IPS DF 6.9 (cell line): ENCODE results near the gene MSRB3.

Experiments used
- DNase-seq: peaks from one replicate; pipeline ENCODE4 v3.0.0-alpha.2; 2013; ENCODE audit warnings: low read depth, low spot score
- H3K27ac ChIP-seq: one replicate; pipeline ENCODE4 v1.5.1; 2013; ENCODE audit warnings: low read length, control low read depth
- H3K27me3 ChIP-seq: 2 replicates; pipeline ENCODE4 v1.6.1; 2013; ENCODE audit warnings: mild to moderate bottlenecking, low read length; ENCODE audit not compliant: control insufficient read depth, insufficient read depth
- H3K36me3 ChIP-seq: 2 replicates; pipeline ENCODE4 v1.6.1; 2013; ENCODE audit warnings: low read length; ENCODE audit not compliant: control insufficient read depth, insufficient read depth
- H3K4me1 ChIP-seq: 2 replicates; pipeline ENCODE4 v1.6.1; 2013; ENCODE audit warnings: low read length; ENCODE audit not compliant: control insufficient read depth, insufficient read depth
- H3K4me3 ChIP-seq: 2 replicates; pipeline ENCODE4 v1.5.1; 2013; ENCODE audit warnings: mild to moderate bottlenecking, low read length
- H3K9me3 ChIP-seq: 2 replicates; pipeline ENCODE4 v1.6.1; 2013; ENCODE audit warnings: low read length, inconsistent platforms; ENCODE audit not compliant: control insufficient read depth, insufficient read depth
- WGBS: extraction: QIAGEN DNeasy Blood & Tissue Kit; methylation state at CpG from one replicate; pipeline ENCODE4 v1.1.7; 2013; ENCODE audit warnings: mixed read lengths, missing lambda C conversion rate; ENCODE audit not compliant: insufficient read length, insufficient coverage; 5-methylcytosine and 5-hydroxymethylcytosine counted together

MSRB3 gene

GRCh38 chr12:65493913-65494245 is 215.4 kb downstream of the MSRB3 start:
- no peaks in the 10 kb centered on the region for H3K36me3 ChIP-seq
- H3K27ac ChIP-seq = no peak overlapping the region
- no CpG with 5 or more reads among the region's 1 CpG for whole genome bisulfite sequencing
- no peaks in the 10 kb centered on the region for H3K9me3 ChIP-seq
- H3K4me3 ChIP-seq = no peak overlapping the region
- DNase-seq = no peak
- H3K27me3 ChIP-seq = no peaks in the 10 kb centered on the region
- 0 out of 2 replicates have a peak, but pooled peaks cover 1% of the 10 kb centered on the region for H3K4me1 ChIP-seq

GRCh38 chr12:65494537-65494936 is 216.1 kb downstream of the MSRB3 start:
- DNase-seq = no peak
- no peaks in the 10 kb centered on the region for H3K36me3 ChIP-seq
- H3K9me3 ChIP-seq = no peaks in the 10 kb centered on the region
- no peak overlapping the region for H3K27ac ChIP-seq
- WGBS = no CpG with 5 or more reads among the region's 2 CpGs
- H3K4me3 ChIP-seq = no peak overlapping the region
- H3K4me1 ChIP-seq = 0 out of 2 replicates have a peak, but pooled peaks cover 1% of the 10 kb centered on the region
- H3K27me3 ChIP-seq = no peaks in the 10 kb centered on the region

- WGBS = no CpG with 5 or more reads among the region's 2 CpGs
- Histone ChIP-seq H3K4me1 (0 out of 2 replicates have a peak, but pooled peaks cover 1% of the 10 kb centered on the region), H3K9me3 (no peaks in the 10 kb centered on the region), H3K27me3 (no peaks in the 10 kb centered on the region), H3K27ac (no peak overlapping the region), H3K36me3 (no peaks in the 10 kb centered on the region), H3K4me3 (no peak overlapping the region)
- DNase-seq = no peak
Observed at GRCh38 chr12:65495233-65495632, 216.8 kb downstream of the MSRB3 start.

- H3K4me3 ChIP-seq = no peak overlapping the region
- no peak for DNase-seq
- no peak overlapping the region for H3K27ac ChIP-seq
- 0 out of 2 replicates have a peak, but pooled peaks cover 1% of the 10 kb centered on the region for H3K4me1 ChIP-seq
- H3K9me3 ChIP-seq = no peaks in the 10 kb centered on the region
- WGBS = no CpG with 5 or more reads among the region's 2 CpGs
- no peaks in the 10 kb centered on the region for H3K27me3 ChIP-seq
- H3K36me3 ChIP-seq = no peaks in the 10 kb centered on the region
Observed at GRCh38 chr12:65496617-65497016, 218.1 kb downstream of the MSRB3 start.

GRCh38 chr12:65497660-65498059 is 219.2 kb downstream of the MSRB3 start:
- Histone ChIP-seq H3K27me3 (no peaks in the 10 kb centered on the region), H3K27ac (no peak overlapping the region), H3K4me3 (no peak overlapping the region), H3K36me3 (no peaks in the 10 kb centered on the region), H3K9me3 (no peaks in the 10 kb centered on the region), H3K4me1 (0 out of 2 replicates have a peak, but pooled peaks cover 1% of the 10 kb centered on the region)
- no CpG with 5 or more reads among the region's 4 CpGs for WGBS
- no peak for DNase-seq

- no peaks in the 10 kb centered on the region for H3K36me3 ChIP-seq
- no peak overlapping the region for H3K4me3 ChIP-seq
- H3K9me3 ChIP-seq = no peaks in the 10 kb centered on the region
- H3K27me3 ChIP-seq = no peaks in the 10 kb centered on the region
- no peak overlapping the region for H3K27ac ChIP-seq
- H3K4me1 ChIP-seq = no peaks in the 10 kb centered on the region
- no CpG with 5 or more reads among the region's 7 CpGs for WGBS
- DNase-seq = no peak
Observed at GRCh38 chr12:65499167-65499566, 220.7 kb downstream of the MSRB3 start.

- Histone ChIP-seq H3K27me3 (no peaks in the 10 kb centered on the region), H3K4me1 (no peaks in the 10 kb centered on the region), H3K9me3 (no peaks in the 10 kb centered on the region), H3K4me3 (no peak overlapping the region), H3K27ac (no peak overlapping the region), H3K36me3 (no peaks in the 10 kb centered on the region)
- WGBS = no CpG with 5 or more reads among the region's 7 CpGs
- DNase-seq = no peak
Observed at GRCh38 chr12:65500091-65500900, 221.8 kb downstream of the MSRB3 start.

- H3K27ac ChIP-seq = no peak overlapping the region
- H3K36me3 ChIP-seq = no peaks in the 10 kb centered on the region
- no peaks in the 10 kb centered on the region for H3K4me1 ChIP-seq
- no peak for DNase-seq
- no CpG with 5 or more reads among the region's 6 CpGs for WGBS
- H3K9me3 ChIP-seq = no peaks in the 10 kb centered on the region
- no peak overlapping the region for H3K4me3 ChIP-seq
- no peaks in the 10 kb centered on the region for H3K27me3 ChIP-seq
Observed at GRCh38 chr12:65501093-65501621, 222.7 kb downstream of the MSRB3 start.

GRCh38 chr12:65501935-65502334 is 223.5 kb downstream of the MSRB3 start:
- Histone ChIP-seq H3K27ac (no peak overlapping the region), H3K9me3 (no peaks in the 10 kb centered on the region), H3K36me3 (no peaks in the 10 kb centered on the region), H3K27me3 (no peaks in the 10 kb centered on the region), H3K4me3 (no peak overlapping the region), H3K4me1 (no peaks in the 10 kb centered on the region)
- DNase-seq = no peak
- no CpG with 5 or more reads among the region's 5 CpGs for WGBS

- no peaks in the 10 kb centered on the region for H3K36me3 ChIP-seq
- no peaks in the 10 kb centered on the region for H3K9me3 ChIP-seq
- no peak overlapping the region for H3K27ac ChIP-seq
- WGBS = no CpG with 5 or more reads among the region's 1 CpG
- H3K4me1 ChIP-seq = no peaks in the 10 kb centered on the region
- no peak for DNase-seq
- H3K4me3 ChIP-seq = no peak overlapping the region
- no peaks in the 10 kb centered on the region for H3K27me3 ChIP-seq
Observed at GRCh38 chr12:65504417-65504816, 225.9 kb downstream of the MSRB3 start.
